GM12891 (cell line): ENCODE data around the gene SMG1.

Source experiments
- PAX5 ChIP-seq: IDR thresholded peaks from 2 replicates; pipeline ENCODE4 v1.6.1; 2011; ENCODE audit warnings: low read length, moderate library complexity, mild to moderate bottlenecking; ENCODE audit not compliant: insufficient read depth, severe bottlenecking
- POLR2A ChIP-seq: IDR thresholded peaks from 2 replicates; pipeline ENCODE4 v1.6.1; 2011; ENCODE audit warnings: low read depth, low read length, control low read depth
- POLR2AphosphoS5 ChIP-seq: IDR thresholded peaks from 2 replicates; pipeline ENCODE4 v1.6.1; 2011; ENCODE audit warnings: low read depth, low read length, control low read depth
- POU2F2 ChIP-seq: IDR thresholded peaks from 2 replicates; pipeline ENCODE4 v1.6.1; 2011; ENCODE audit warnings: low read depth, mild to moderate bottlenecking, control low read depth, low read length, moderate library complexity
- SPI1 ChIP-seq: IDR thresholded peaks from 2 replicates; pipeline ENCODE4 v1.6.1; 2011; ENCODE audit warnings: low read depth, low read length, control low read depth
- TAF1 ChIP-seq: IDR thresholded peaks from 2 replicates; pipeline ENCODE4 v1.6.1; 2011; ENCODE audit warnings: low read depth, low read length, control low read depth

DNA sequence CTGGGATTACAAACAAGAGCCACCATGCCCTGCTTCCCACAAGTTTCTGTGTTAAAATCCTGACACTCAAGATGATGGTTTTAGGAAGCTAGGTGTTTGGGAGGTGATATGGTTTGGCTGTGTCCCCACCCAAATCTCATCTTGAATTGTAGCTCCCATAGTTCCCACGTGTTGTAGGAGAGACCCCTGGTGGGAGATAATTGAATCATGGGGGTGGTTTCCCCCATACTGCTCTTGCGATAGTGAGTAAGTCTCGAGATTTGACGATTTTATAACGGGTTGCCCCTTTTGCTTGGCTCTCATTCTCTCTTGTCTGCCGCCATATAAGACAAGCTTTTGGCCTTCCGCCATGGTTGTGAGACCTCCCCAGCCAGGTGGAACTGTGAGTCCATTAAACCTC lies 17.2 kb upstream of the SMG1 start:
- TF ChIP-seq POLR2A (no peak), TAF1 (no peak), PAX5 (no peak), POLR2AphosphoS5 (no peak), POU2F2 (no peak), SPI1 (no peak)
